ENCODE data around the gene PLCXD3.

The PLCXD3 gene

GRCh38 chr5:41420492-41421067, 89.8 kb downstream of the PLCXD3 start:
- H3K36me3 Mint-ChIP-seq (ENCODE audit: insufficient read depth): no peaks in the 10 kb centered on the region

GRCh38 chr5:41418220-41419031, 92.0 kb downstream of the PLCXD3 start:
- DNase-seq (ENCODE audit: low spot score in 2 of 2): no peak
- no peaks in the 10 kb centered on the region for H3K36me3 Mint-ChIP-seq (ENCODE audit: insufficient read depth)
- H3K4me3 Mint-ChIP-seq: no peak overlapping the region
- no peaks in the 10 kb centered on the region for H3K27me3 Mint-ChIP-seq
- no peaks in the 10 kb centered on the region for H3K4me1 Mint-ChIP-seq
- no peak overlapping the region for H3K27ac Mint-ChIP-seq (ENCODE audit: low read depth)
- no peak for ATAC-seq (replicated peaks; ENCODE audit: extremely low read depth, poor library complexity, severe bottlenecking)
- no peaks in the 10 kb centered on the region for H3K9me3 Mint-ChIP-seq

More at GRCh38 chr5:41420492-41421067, 89.8 kb downstream of the PLCXD3 start:
- DNase-seq (ENCODE audit: low spot score in 2 of 2): no peak
- no peaks in the 10 kb centered on the region for H3K9me3 Mint-ChIP-seq
- ATAC-seq (replicated peaks; ENCODE audit: extremely low read depth, poor library complexity, severe bottlenecking): no peak
- no peaks in the 10 kb centered on the region for H3K27me3 Mint-ChIP-seq
- H3K27ac Mint-ChIP-seq (ENCODE audit: low read depth): no peak overlapping the region
- no peaks in the 10 kb centered on the region for H3K4me1 Mint-ChIP-seq
- no peak overlapping the region for H3K4me3 Mint-ChIP-seq

GRCh38 chr5:41416336-41416735, 94.1 kb downstream of the PLCXD3 start:
- DNase-seq (ENCODE audit: low spot score in 2 of 2) (no peak), ATAC-seq (replicated peaks; ENCODE audit: extremely low read depth, poor library complexity, severe bottlenecking) (no peak)
- H3K36me3 Mint-ChIP-seq (ENCODE audit: insufficient read depth): no peaks in the 10 kb centered on the region
- no peaks in the 10 kb centered on the region for H3K4me1 Mint-ChIP-seq
- no peaks in the 10 kb centered on the region for H3K27me3 Mint-ChIP-seq
- no peak overlapping the region for H3K27ac Mint-ChIP-seq (ENCODE audit: low read depth)
- H3K9me3 Mint-ChIP-seq: no peaks in the 10 kb centered on the region
- H3K4me3 Mint-ChIP-seq: no peak overlapping the region

GRCh38 chr5:41415242-41415641, 95.2 kb downstream of the PLCXD3 start:
- ATAC-seq (replicated peaks; ENCODE audit: extremely low read depth, poor library complexity, severe bottlenecking) (no peak), DNase-seq (ENCODE audit: low spot score in 2 of 2) (no peak)
- Mint-ChIP-seq H3K9me3 (no peaks in the 10 kb centered on the region), H3K27ac (ENCODE audit: low read depth) (no peak overlapping the region), H3K27me3 (no peaks in the 10 kb centered on the region), H3K36me3 (ENCODE audit: insufficient read depth) (no peaks in the 10 kb centered on the region), H3K4me1 (no peaks in the 10 kb centered on the region), H3K4me3 (no peak overlapping the region)

- no peak for DNase-seq (ENCODE audit: low spot score in 2 of 2)
- ATAC-seq (replicated peaks; ENCODE audit: extremely low read depth, poor library complexity, severe bottlenecking): no peak
- Mint-ChIP-seq H3K4me3 (no peak overlapping the region), H3K4me1 (no peaks in the 10 kb centered on the region), H3K9me3 (no peaks in the 10 kb centered on the region), H3K27ac (ENCODE audit: low read depth) (no peak overlapping the region), H3K36me3 (ENCODE audit: insufficient read depth) (no peaks in the 10 kb centered on the region), H3K27me3 (no peaks in the 10 kb centered on the region)
Measured at GRCh38 chr5:41414598-41414997, 95.8 kb downstream of the PLCXD3 start.

GRCh38 chr5:41413074-41413473, 97.3 kb downstream of the PLCXD3 start:
- Mint-ChIP-seq H3K4me1 (no peaks in the 10 kb centered on the region), H3K4me3 (no peak overlapping the region), H3K27me3 (no peaks in the 10 kb centered on the region), H3K36me3 (ENCODE audit: insufficient read depth) (no peaks in the 10 kb centered on the region), H3K27ac (ENCODE audit: low read depth) (no peak overlapping the region), H3K9me3 (no peaks in the 10 kb centered on the region)
- DNase-seq (ENCODE audit: low spot score in 2 of 2) (no peak), ATAC-seq (replicated peaks; ENCODE audit: extremely low read depth, poor library complexity, severe bottlenecking) (no peak)

- Mint-ChIP-seq H3K9me3 (no peaks in the 10 kb centered on the region), H3K4me3 (no peak overlapping the region), H3K27ac (ENCODE audit: low read depth) (no peak overlapping the region), H3K4me1 (no peaks in the 10 kb centered on the region), H3K36me3 (ENCODE audit: insufficient read depth) (no peaks in the 10 kb centered on the region), H3K27me3 (no peaks in the 10 kb centered on the region)
- no peak for DNase-seq (ENCODE audit: low spot score in 2 of 2)
- no peak for ATAC-seq (replicated peaks; ENCODE audit: extremely low read depth, poor library complexity, severe bottlenecking)
Measured at GRCh38 chr5:41412496-41412895, 97.9 kb downstream of the PLCXD3 start.

- no peaks in the 10 kb centered on the region for H3K27me3 Mint-ChIP-seq
- DNase-seq (ENCODE audit: low spot score in 2 of 2) (no peak), ATAC-seq (replicated peaks; ENCODE audit: extremely low read depth, poor library complexity, severe bottlenecking) (no peak)
- no peak overlapping the region for H3K4me3 Mint-ChIP-seq
- H3K9me3 Mint-ChIP-seq: peaks cover 9% of the 10 kb centered on the region
- no peak overlapping the region for H3K27ac Mint-ChIP-seq (ENCODE audit: low read depth)
- no peaks in the 10 kb centered on the region for H3K4me1 Mint-ChIP-seq
- H3K36me3 Mint-ChIP-seq (ENCODE audit: insufficient read depth): no peaks in the 10 kb centered on the region
Measured at GRCh38 chr5:41410737-41411136, 99.7 kb downstream of the PLCXD3 start.

- no peaks in the 10 kb centered on the region for H3K27me3 Mint-ChIP-seq
- DNase-seq (ENCODE audit: low spot score in 2 of 2) (no peak), ATAC-seq (replicated peaks; ENCODE audit: extremely low read depth, poor library complexity, severe bottlenecking) (no peak)
- H3K9me3 Mint-ChIP-seq: peaks cover 9% of the 10 kb centered on the region
- H3K27ac Mint-ChIP-seq (ENCODE audit: low read depth): no peak overlapping the region
- H3K4me3 Mint-ChIP-seq: no peak overlapping the region
- no peaks in the 10 kb centered on the region for H3K4me1 Mint-ChIP-seq
- no peaks in the 10 kb centered on the region for H3K36me3 Mint-ChIP-seq (ENCODE audit: insufficient read depth)
Measured at GRCh38 chr5:41410307-41410706, 100.1 kb downstream of the PLCXD3 start.

- Mint-ChIP-seq H3K27ac (ENCODE audit: low read depth) (no peak overlapping the region), H3K27me3 (no peaks in the 10 kb centered on the region), H3K4me1 (no peaks in the 10 kb centered on the region), H3K4me3 (no peak overlapping the region), H3K36me3 (ENCODE audit: insufficient read depth) (no peaks in the 10 kb centered on the region), H3K9me3 (peaks cover 9% of the 10 kb centered on the region)
- no peak for ATAC-seq (replicated peaks; ENCODE audit: extremely low read depth, poor library complexity, severe bottlenecking)
- no peak for DNase-seq (ENCODE audit: low spot score in 2 of 2)
Measured at GRCh38 chr5:41408676-41409443, 101.5 kb downstream of the PLCXD3 start.

GRCh38 chr5:41406936-41407335, 103.5 kb downstream of the PLCXD3 start:
- no peaks in the 10 kb centered on the region for H3K4me1 Mint-ChIP-seq

GRCh38 chr5:41406424-41406823, 104.0 kb downstream of the PLCXD3 start:
- ATAC-seq (replicated peaks; ENCODE audit: extremely low read depth, poor library complexity, severe bottlenecking): no peak
- H3K9me3 Mint-ChIP-seq: peaks cover 9% of the 10 kb centered on the region
- H3K4me1 Mint-ChIP-seq: no peaks in the 10 kb centered on the region

More at GRCh38 chr5:41406936-41407335, 103.5 kb downstream of the PLCXD3 start:
- H3K27me3 Mint-ChIP-seq: no peaks in the 10 kb centered on the region
- H3K27ac Mint-ChIP-seq (ENCODE audit: low read depth): no peak overlapping the region
- no peak for ATAC-seq (replicated peaks; ENCODE audit: extremely low read depth, poor library complexity, severe bottlenecking)
- no peaks in the 10 kb centered on the region for H3K36me3 Mint-ChIP-seq (ENCODE audit: insufficient read depth)
- peaks cover 9% of the 10 kb centered on the region for H3K9me3 Mint-ChIP-seq
- no peak overlapping the region for H3K4me3 Mint-ChIP-seq
- no peak for DNase-seq (ENCODE audit: low spot score in 2 of 2)

GRCh38 chr5:41404757-41405156, 105.6 kb downstream of the PLCXD3 start:
- no peaks in the 10 kb centered on the region for H3K4me1 Mint-ChIP-seq
- DNase-seq (ENCODE audit: low spot score in 2 of 2): no peak
- no peak overlapping the region for H3K27ac Mint-ChIP-seq (ENCODE audit: low read depth)
- peaks cover 9% of the 10 kb centered on the region for H3K9me3 Mint-ChIP-seq
- no peak for ATAC-seq (replicated peaks; ENCODE audit: extremely low read depth, poor library complexity, severe bottlenecking)
- no peaks in the 10 kb centered on the region for H3K27me3 Mint-ChIP-seq
- no peaks in the 10 kb centered on the region for H3K36me3 Mint-ChIP-seq (ENCODE audit: insufficient read depth)
- H3K4me3 Mint-ChIP-seq: no peak overlapping the region

More at GRCh38 chr5:41406424-41406823, 104.0 kb downstream of the PLCXD3 start:
- Mint-ChIP-seq H3K27ac (ENCODE audit: low read depth) (no peak overlapping the region), H3K36me3 (ENCODE audit: insufficient read depth) (no peaks in the 10 kb centered on the region), H3K27me3 (no peaks in the 10 kb centered on the region), H3K4me3 (no peak overlapping the region)
- DNase-seq (ENCODE audit: low spot score in 2 of 2): no peak
